B cell (primary cell): ENCODE results near the gene SLC7A9.
"Not testable (repeated sequence)": the region's sequence is repeated elsewhere in the genome, so short reads cannot be mapped to it uniquely, and the experiment has no call there.

Source experiments
- EZH2 ChIP-seq: IDR thresholded peaks from 2 replicates; pipeline ENCODE4 v1.6.1; 2012; ENCODE audit warnings: borderline replicate concordance, low read depth, mild to moderate bottlenecking, moderate library complexity, low read length; ENCODE audit not compliant: insufficient read depth, poor library complexity, severe bottlenecking
- TF ChIP-seq, protein P1 (sequence below): fragments of 200-600 bp; IDR thresholded peaks from one replicate; pipeline ENCODE4 v1.8.0; 2022; ENCODE audit warnings: antibody characterized with exemption, mild to moderate bottlenecking

DNA sequence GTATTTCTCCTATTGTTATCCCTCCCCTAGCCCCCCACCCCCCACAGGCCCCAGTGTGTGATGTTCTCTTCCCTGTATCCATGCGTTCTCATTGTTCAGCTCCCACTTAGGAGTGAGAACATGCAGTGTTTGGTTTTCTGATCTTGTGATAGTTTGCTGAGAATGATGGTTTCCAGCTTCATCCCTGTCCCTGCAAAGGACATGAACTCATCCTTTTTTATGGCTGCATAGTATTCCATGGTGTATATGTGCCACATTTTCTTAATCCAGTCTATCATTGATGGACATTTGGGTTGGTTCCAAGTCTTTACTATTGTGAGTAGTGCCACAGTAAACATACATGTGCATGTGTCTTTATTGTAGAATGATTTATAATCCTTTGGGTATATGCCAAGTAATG lies 87.5 kb downstream of the SLC7A9 start:
- TF ChIP-seq, protein P1, sequence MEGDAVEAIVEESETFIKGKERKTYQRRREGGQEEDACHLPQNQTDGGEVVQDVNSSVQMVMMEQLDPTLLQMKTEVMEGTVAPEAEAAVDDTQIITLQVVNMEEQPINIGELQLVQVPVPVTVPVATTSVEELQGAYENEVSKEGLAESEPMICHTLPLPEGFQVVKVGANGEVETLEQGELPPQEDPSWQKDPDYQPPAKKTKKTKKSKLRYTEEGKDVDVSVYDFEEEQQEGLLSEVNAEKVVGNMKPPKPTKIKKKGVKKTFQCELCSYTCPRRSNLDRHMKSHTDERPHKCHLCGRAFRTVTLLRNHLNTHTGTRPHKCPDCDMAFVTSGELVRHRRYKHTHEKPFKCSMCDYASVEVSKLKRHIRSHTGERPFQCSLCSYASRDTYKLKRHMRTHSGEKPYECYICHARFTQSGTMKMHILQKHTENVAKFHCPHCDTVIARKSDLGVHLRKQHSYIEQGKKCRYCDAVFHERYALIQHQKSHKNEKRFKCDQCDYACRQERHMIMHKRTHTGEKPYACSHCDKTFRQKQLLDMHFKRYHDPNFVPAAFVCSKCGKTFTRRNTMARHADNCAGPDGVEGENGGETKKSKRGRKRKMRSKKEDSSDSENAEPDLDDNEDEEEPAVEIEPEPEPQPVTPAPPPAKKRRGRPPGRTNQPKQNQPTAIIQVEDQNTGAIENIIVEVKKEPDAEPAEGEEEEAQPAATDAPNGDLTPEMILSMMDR, result not testable (repeated sequence)
- TF ChIP-seq EZH2, result not testable (repeated sequence)
